Renal cortical epithelial cell (primary cell): Measurements from ENCODE around the gene MXRA7. TPM values are rescaled to one million over a fixed set of nuclear protein-coding genes. Genes with fewer than 3 reads are reported as not detected.
A peak's percentile ranks its signal among the peaks of the same experiment; 100 is the strongest.
"Not testable (repeated sequence)": the region's sequence is repeated elsewhere in the genome, so short reads cannot be mapped to it uniquely, and the experiment has no call there.

ENCODE experiments used
- DNase-seq: peaks from one replicate; pipeline ENCODE4 v3.0.0-alpha.2; 2011; ENCODE audit warnings: low read depth
- total RNA-seq: library from RNA; depleted of rRNA; stranded (reverse); fragments of >200 nt; gene quantifications from 2 replicates; pipeline ENCODE4 v1.2.3, GENCODE V29; 2014

The MXRA7 gene
- total RNA-seq, 1 donor from 2014 or later: 286 TPM

GRCh38 chr17:76643553-76644148 lies 67.1 kb downstream of the MXRA7 start, which contains the start of gene ST6GALNAC1:
Gene ST6GALNAC1, minus strand, starts transcription at chr17:76643757. Its CDS starts 119 bp downstream, at chr17:76643638.
- DNase-seq: no peak

- no peak for DNase-seq
Observed at GRCh38 chr17:76642994-76643393, 67.8 kb downstream of the MXRA7 start.

GRCh38 chr17:76642032-76642561 lies 68.7 kb downstream of the MXRA7 start:
- no peak for DNase-seq

- peak; percentile 86 for DNase-seq
Observed at GRCh38 chr17:76641501-76641900, 69.3 kb downstream of the MXRA7 start.

GRCh38 chr17:76640550-76641380 lies 70.0 kb downstream of the MXRA7 start:
- no peak for DNase-seq

- DNase-seq: no peak
Observed at GRCh38 chr17:76638263-76638662, 72.5 kb downstream of the MXRA7 start.

GRCh38 chr17:76636486-76637206 lies 74.1 kb downstream of the MXRA7 start:
- not testable (repeated sequence) for DNase-seq

GRCh38 chr17:76635659-76636360 lies 75.0 kb downstream of the MXRA7 start:
- DNase-seq: no peak

GRCh38 chr17:76635039-76635438 lies 75.7 kb downstream of the MXRA7 start:
- no peak for DNase-seq

- DNase-seq: no peak
Observed at GRCh38 chr17:76633628-76634328, 77.0 kb downstream of the MXRA7 start.

- peak; percentile 61 for DNase-seq
Observed at GRCh38 chr17:76631821-76632565, 78.8 kb downstream of the MXRA7 start.

GRCh38 chr17:76630151-76630550 lies 80.6 kb downstream of the MXRA7 start:
- DNase-seq: no peak

Other genes starting within 250 kb of the MXRA7 start
- 0.10 TPM in 1 of 2 replicates, not detected in the other for gene AANAT, start 243.4 kb downstream of the MXRA7 start, total RNA-seq
- gene RHBDF2, start 209.5 kb downstream of the MXRA7 start, total RNA-seq: 30.0 and 40.1 TPM in 2 replicates
- 10.3 and 49.8 TPM in 2 replicates for gene CYGB, start 173.3 kb downstream of the MXRA7 start, total RNA-seq
- gene PRCD, start 170.9 kb downstream of the MXRA7 start, total RNA-seq: 0.94 and 5.0 TPM in 2 replicates
- 3.5 and 8.0 TPM in 2 replicates for gene ST6GALNAC2, start 125.1 kb downstream of the MXRA7 start, total RNA-seq
- 0.52 TPM in 1 of 2 replicates, not detected in the other for gene ST6GALNAC1, start 67.2 kb downstream of the MXRA7 start, total RNA-seq
- 18.2 and 18.4 TPM in 2 replicates for gene JMJD6, start 15.6 kb upstream of the MXRA7 start, total RNA-seq
- gene METTL23, start 15.9 kb upstream of the MXRA7 start, total RNA-seq: 27.0 and 31.6 TPM in 2 replicates
- 121 and 147 TPM in 2 replicates for gene SRSF2, start 26.4 kb upstream of the MXRA7 start, total RNA-seq
- 21.1 and 23.1 TPM in 2 replicates for gene MFSD11, start 27.2 kb upstream of the MXRA7 start, total RNA-seq
- gene MGAT5B, start 157.4 kb upstream of the MXRA7 start, total RNA-seq: 0.35 and 0.40 TPM in 2 replicates